Gastrocnemius medialis (tissue), 4 donors: Measurements from ENCODE around the gene CXCR2. TPM values are rescaled to one million over a fixed set of nuclear protein-coding genes. Genes with fewer than 3 reads are reported as not detected.

Experiments
- ATAC-seq, 2 donors: fragments of 150-250 bp; one replicate each; pipeline ENCODE4 v1.9.1; 2016
- DNase-seq, 2 donors: peaks; one replicate each; pipeline ENCODE4 v3.0.0-alpha.2; 2019
- H3K27ac ChIP-seq, 4 donors: fragments of 200-600 bp; sonication (generic); 1 replicate in 1 of 4; 2 replicates in 3 of 4; pipeline ENCODE4 v1.5.1; 2016 to 2018; ENCODE audit warnings: mild to moderate bottlenecking in 2 of 4, moderate library complexity in 1 of 4
- H3K27me3 ChIP-seq, 3 donors: fragments of 200-600 bp; sonication (generic) in 2 of 3; 1 replicate in 1 of 3; 2 replicates in 2 of 3; pipeline versions ENCODE4 v1.5.1 to v1.6.0; 2016 to 2019; ENCODE audit warnings: mild to moderate bottlenecking in 1 of 3, moderate library complexity in 1 of 3
- H3K36me3 ChIP-seq, 2 donors: fragments of 200-600 bp; sonication (generic) in 1 of 2; one replicate each; pipeline ENCODE4 v1.5.1; 2017 to 2018
- H3K4me1 ChIP-seq, 2 donors: fragments of 200-600 bp; sonication (generic) in 1 of 2; one replicate each; pipeline ENCODE4 v1.5.1; 2016 to 2017; ENCODE audit warnings: mild to moderate bottlenecking in 2 of 2
- H3K4me3 ChIP-seq, 4 donors: fragments of 200-600 bp; sonication (generic) in 3 of 4; 1 replicate in 1 of 4; 2 replicates in 3 of 4; pipeline ENCODE4 v1.5.1; 2016 to 2019; ENCODE audit warnings: mild to moderate bottlenecking in 2 of 4
- H3K9me3 ChIP-seq, 3 donors: fragments of 200-600 bp; sonication (generic) in 2 of 3; 1 replicate in 1 of 3; 2 replicates in 2 of 3; pipeline ENCODE4 v1.5.1; 2016 to 2019
- POLR2A ChIP-seq, 2 donors: fragments of 450-650 bp; IDR thresholded peaks; one replicate each; pipeline ENCODE4 v1.6.1; 2017; ENCODE audit warnings: antibody characterized with exemption in 2 of 2, mild to moderate bottlenecking in 2 of 2, moderate library complexity in 2 of 2
- in situ Hi-C, 4 donors: fragments of 200-750 bp; cut with MboI; loops; one replicate each; pipeline versions ENCODE4 v1.15.0 to v1.8.0; 2017; ENCODE audit warnings: low sequenced_read_pairs in 4 of 4
- intact Hi-C: fragments of 100-400 bp; cut with DNase I; formaldehyde crosslinking; loops from one replicate; pipeline ENCODE4 v1.15.1; 2023; ENCODE audit warnings: low total_unique reads
- total RNA-seq, 4 donors: library from RNA; depleted of rRNA; stranded (reverse); fragments of >200 nt; gene quantifications; one replicate each; pipeline versions ENCODE4 v1.1.0 to v1.2.3, GENCODE V29; 2016
- TF ChIP-seq, protein P1 (sequence below), 5 experiments: fragments of 450-650 bp in 3 of 5; fragments of 200-600 bp in 2 of 5; sonication (generic) in 2 of 5; IDR thresholded peaks in 4 of 5; conservative IDR thresholded peaks in 1 of 5; 1 replicate in 4 of 5; 2 replicates in 1 of 5; pipeline ENCODE4 v1.5.1; 2016 to 2019; ENCODE audit warnings: antibody characterized with exemption in 5 of 5, mild to moderate bottlenecking in 3 of 5, moderate library complexity in 3 of 5

Gene CXCR2
- total RNA-seq, 4 donors from 2014 or later, result 0.07 to 0.61 (median 0.26) TPM; not detected in 1

DNA sequence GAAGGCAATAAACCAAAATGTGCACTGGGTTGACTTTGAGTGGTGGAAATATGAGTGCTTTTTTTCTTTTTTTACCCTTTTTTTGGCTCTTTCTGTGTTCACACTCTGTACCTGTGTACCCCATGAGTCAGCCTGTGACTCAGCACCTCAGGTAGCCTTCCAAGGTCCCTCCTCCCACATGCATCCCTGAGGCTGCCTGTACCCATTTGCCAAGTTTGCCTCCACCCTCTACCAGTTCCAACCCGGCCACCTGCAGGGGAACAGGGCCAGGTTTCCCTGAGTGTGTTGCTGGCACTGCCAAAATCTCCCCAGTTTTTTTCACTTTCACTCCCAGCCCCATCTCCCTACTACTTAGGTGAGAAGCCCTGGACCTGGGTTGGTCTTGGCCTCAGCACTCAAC, 26.9 kb downstream of the CXCR2 start:
- ATAC-seq, result no peak
- Histone ChIP-seq H3K4me1 (no peaks in the 10 kb centered on the region), H3K4me3 (no peak overlapping the region), H3K27ac (no peak overlapping the region), H3K9me3 (no peaks in the 10 kb centered on the region), H3K27me3 (no peaks in the 10 kb centered on the region), H3K36me3 (no peaks in the 10 kb centered on the region)
- in situ Hi-C loops, result no loop called here
- intact Hi-C loops, result no loop called here
- no peak for DNase-seq
- TF ChIP-seq, protein P1, sequence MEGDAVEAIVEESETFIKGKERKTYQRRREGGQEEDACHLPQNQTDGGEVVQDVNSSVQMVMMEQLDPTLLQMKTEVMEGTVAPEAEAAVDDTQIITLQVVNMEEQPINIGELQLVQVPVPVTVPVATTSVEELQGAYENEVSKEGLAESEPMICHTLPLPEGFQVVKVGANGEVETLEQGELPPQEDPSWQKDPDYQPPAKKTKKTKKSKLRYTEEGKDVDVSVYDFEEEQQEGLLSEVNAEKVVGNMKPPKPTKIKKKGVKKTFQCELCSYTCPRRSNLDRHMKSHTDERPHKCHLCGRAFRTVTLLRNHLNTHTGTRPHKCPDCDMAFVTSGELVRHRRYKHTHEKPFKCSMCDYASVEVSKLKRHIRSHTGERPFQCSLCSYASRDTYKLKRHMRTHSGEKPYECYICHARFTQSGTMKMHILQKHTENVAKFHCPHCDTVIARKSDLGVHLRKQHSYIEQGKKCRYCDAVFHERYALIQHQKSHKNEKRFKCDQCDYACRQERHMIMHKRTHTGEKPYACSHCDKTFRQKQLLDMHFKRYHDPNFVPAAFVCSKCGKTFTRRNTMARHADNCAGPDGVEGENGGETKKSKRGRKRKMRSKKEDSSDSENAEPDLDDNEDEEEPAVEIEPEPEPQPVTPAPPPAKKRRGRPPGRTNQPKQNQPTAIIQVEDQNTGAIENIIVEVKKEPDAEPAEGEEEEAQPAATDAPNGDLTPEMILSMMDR (IDR thresholded peaks at IDR 0.05 in 4 of 5, conservative IDR thresholded peaks at IDR 0.05 in 1 of 5), result no peak

DNA sequence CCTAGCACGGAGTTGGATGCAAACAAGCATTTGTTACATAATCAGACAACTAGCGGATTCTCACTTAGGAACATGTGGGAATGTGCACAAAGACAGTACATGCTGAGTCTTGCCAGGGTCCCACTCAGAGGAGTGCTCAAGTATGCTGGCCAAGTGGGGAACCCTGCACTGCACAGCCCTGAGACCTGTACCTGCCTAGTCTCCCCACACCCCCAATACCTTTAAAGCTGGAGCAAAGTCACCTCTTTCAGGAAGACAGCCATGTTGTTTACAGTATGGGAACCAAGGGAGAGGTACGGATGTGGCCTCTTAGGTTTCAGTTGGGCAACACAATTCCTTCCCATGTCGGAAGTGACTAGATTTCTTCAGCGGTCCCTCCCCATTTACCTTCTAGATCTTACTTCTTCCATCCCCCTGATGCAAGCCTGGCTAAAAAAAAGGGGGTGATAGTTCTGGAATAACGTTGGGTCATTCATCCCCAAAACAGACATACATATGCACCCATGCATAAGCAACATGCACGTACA, 30.2 kb downstream of the CXCR2 start:
- ATAC-seq (no peak), DNase-seq (no peak)
- Histone ChIP-seq H3K4me1 (no peaks in the 10 kb centered on the region), H3K9me3 (no peaks in the 10 kb centered on the region), H3K4me3 (no peak overlapping the region), H3K36me3 (no peaks in the 10 kb centered on the region), H3K27me3 (no peaks in the 10 kb centered on the region), H3K27ac (no peak overlapping the region)
- TF ChIP-seq, protein P1 (IDR thresholded peaks at IDR 0.05 in 4 of 5, conservative IDR thresholded peaks at IDR 0.05 in 1 of 5), result no peak
- no peak for TF ChIP-seq POLR2A (IDR thresholded peaks at IDR 0.05)
- in situ Hi-C loops, result no loop called here
- intact Hi-C loops, result no loop called here

- H3K27ac ChIP-seq, result no peak overlapping the region
- no peak for DNase-seq
- ATAC-seq, result no peak
- H3K4me1 ChIP-seq, result no peaks in the 10 kb centered on the region
- TF ChIP-seq, protein P1 (IDR thresholded peaks at IDR 0.05 in 4 of 5, conservative IDR thresholded peaks at IDR 0.05 in 1 of 5), result no peak
- TF ChIP-seq POLR2A (IDR thresholded peaks at IDR 0.05), result no peak
- in situ Hi-C loops (no loop called here), intact Hi-C loops (no loop called here)
- H3K4me3 ChIP-seq, result no peak overlapping the region
- no peaks in the 10 kb centered on the region for H3K36me3 ChIP-seq
- H3K27me3 ChIP-seq, result no peaks in the 10 kb centered on the region
- no peaks in the 10 kb centered on the region for H3K9me3 ChIP-seq
Observed at GRCh38 chr2:218161644-218162043, 35.8 kb downstream of the CXCR2 start.

DNA sequence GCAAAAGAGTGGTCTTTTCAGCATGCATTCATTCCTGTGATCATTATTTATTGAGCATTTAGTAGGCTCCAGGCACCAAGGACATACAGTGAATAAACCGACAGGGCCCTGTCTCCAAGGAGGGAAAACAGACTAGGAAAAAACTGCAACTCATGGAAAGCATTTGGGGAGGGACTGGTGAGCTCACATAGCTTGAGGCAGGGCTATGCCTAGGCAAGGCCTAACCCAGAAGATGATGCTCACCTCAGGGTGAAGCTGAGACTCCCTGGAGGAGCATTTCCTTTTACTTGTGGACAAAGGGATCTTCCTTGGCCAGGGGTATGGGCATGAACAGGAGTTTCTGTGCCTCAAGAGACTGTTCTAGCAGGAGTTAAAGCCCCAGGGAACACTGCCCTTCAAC, 37.0 kb downstream of the CXCR2 start:
- no peaks in the 10 kb centered on the region for H3K9me3 ChIP-seq
- TF ChIP-seq POLR2A (IDR thresholded peaks at IDR 0.05), result no peak
- TF ChIP-seq, protein P1 (IDR thresholded peaks at IDR 0.05 in 4 of 5, conservative IDR thresholded peaks at IDR 0.05 in 1 of 5), result no peak
- no peak for ATAC-seq
- no peaks in the 10 kb centered on the region for H3K36me3 ChIP-seq
- in situ Hi-C loops (no loop called here), intact Hi-C loops (no loop called here)
- no peak overlapping the region for H3K4me3 ChIP-seq
- no peak for DNase-seq
- no peak overlapping the region for H3K27ac ChIP-seq
- no peaks in the 10 kb centered on the region for H3K4me1 ChIP-seq
- no peaks in the 10 kb centered on the region for H3K27me3 ChIP-seq

DNA sequence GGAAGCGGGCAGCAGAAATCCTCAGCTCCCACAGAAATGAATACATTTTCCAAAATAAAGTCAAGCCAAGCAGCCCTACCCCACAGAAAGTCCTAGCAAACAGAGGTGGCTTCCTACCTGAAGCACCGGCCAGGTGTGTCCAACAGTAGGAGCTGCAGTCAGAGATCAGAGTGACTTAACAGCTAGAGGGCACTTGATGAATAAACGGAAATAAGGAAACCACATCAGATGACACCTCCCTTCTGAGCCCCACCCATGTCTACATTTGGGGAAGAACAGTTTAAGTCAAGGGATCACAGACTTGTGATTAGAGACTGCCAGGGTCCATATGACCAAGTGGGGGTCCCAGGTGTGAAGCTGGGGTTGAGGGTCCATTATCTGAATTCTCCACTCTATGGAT, 41.0 kb downstream of the CXCR2 start, which contains the start of gene CXCR1:
TSS of gene CXCR1 (minus strand) at position 172 of the 400 bp plus-strand sequence. CDS start 1,751 bp downstream, outside the sequence.
- in situ Hi-C loops (no loop called here), intact Hi-C loops (no loop called here)
- DNase-seq (no peak), ATAC-seq (no peak)
- no peak for TF ChIP-seq POLR2A (IDR thresholded peaks at IDR 0.05)
- TF ChIP-seq, protein P1 (IDR thresholded peaks at IDR 0.05 in 4 of 5, conservative IDR thresholded peaks at IDR 0.05 in 1 of 5), result no peak
- Histone ChIP-seq H3K27ac (no peak within 1 kb of the TSS), H3K4me3 (no peak within 1 kb of the TSS), H3K9me3 (no peaks in the 10 kb centered on the region), H3K27me3 (no peaks in the 10 kb centered on the region), H3K4me1 (no peaks in the 10 kb centered on the region), H3K36me3 (no peaks in the 10 kb centered on the region)
